Measurements from ENCODE around the gene SLC9A9.
A peak's percentile ranks its signal among the peaks of the same experiment; 100 is the strongest.

Gene SLC9A9

DNA sequence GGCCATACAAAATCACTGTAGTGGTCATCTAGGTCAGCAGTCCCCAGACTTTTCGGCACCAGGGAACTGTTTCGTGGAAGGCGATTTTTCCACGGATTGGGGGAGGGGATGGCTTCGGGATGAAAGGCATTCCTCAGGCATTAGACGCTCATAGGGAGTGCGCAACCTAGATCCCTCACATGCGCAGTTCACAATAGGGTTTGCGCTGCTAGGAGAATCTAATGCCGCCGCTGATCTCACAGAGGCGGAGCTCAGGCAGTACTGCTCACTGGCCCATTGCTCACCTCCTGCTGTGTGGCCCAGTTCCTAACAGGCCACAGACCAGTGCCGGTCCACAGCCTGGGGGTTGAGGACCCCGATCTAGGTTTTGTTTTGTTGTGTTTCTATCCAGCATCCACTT lies 200.1 kb downstream of the SLC9A9 start:
- no peak for TF ChIP-seq POLR2AphosphoS5 (IDR thresholded peaks at IDR 0.05; ENCODE audit: low read depth)
- no peak for TF ChIP-seq SPI1 (IDR thresholded peaks at IDR 0.05; ENCODE audit: borderline replicate concordance, low read depth)
- TF ChIP-seq, protein P1, sequence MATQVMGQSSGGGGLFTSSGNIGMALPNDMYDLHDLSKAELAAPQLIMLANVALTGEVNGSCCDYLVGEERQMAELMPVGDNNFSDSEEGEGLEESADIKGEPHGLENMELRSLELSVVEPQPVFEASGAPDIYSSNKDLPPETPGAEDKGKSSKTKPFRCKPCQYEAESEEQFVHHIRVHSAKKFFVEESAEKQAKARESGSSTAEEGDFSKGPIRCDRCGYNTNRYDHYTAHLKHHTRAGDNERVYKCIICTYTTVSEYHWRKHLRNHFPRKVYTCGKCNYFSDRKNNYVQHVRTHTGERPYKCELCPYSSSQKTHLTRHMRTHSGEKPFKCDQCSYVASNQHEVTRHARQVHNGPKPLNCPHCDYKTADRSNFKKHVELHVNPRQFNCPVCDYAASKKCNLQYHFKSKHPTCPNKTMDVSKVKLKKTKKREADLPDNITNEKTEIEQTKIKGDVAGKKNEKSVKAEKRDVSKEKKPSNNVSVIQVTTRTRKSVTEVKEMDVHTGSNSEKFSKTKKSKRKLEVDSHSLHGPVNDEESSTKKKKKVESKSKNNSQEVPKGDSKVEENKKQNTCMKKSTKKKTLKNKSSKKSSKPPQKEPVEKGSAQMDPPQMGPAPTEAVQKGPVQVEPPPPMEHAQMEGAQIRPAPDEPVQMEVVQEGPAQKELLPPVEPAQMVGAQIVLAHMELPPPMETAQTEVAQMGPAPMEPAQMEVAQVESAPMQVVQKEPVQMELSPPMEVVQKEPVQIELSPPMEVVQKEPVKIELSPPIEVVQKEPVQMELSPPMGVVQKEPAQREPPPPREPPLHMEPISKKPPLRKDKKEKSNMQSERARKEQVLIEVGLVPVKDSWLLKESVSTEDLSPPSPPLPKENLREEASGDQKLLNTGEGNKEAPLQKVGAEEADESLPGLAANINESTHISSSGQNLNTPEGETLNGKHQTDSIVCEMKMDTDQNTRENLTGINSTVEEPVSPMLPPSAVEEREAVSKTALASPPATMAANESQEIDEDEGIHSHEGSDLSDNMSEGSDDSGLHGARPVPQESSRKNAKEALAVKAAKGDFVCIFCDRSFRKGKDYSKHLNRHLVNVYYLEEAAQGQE (IDR thresholded peaks at IDR 0.05; ENCODE audit: insufficient replicate concordance, low read depth) = no peak
- TF ChIP-seq GABPA (IDR thresholded peaks at IDR 0.05; ENCODE audit: low read depth) = no peak
- TF ChIP-seq, protein P2, sequence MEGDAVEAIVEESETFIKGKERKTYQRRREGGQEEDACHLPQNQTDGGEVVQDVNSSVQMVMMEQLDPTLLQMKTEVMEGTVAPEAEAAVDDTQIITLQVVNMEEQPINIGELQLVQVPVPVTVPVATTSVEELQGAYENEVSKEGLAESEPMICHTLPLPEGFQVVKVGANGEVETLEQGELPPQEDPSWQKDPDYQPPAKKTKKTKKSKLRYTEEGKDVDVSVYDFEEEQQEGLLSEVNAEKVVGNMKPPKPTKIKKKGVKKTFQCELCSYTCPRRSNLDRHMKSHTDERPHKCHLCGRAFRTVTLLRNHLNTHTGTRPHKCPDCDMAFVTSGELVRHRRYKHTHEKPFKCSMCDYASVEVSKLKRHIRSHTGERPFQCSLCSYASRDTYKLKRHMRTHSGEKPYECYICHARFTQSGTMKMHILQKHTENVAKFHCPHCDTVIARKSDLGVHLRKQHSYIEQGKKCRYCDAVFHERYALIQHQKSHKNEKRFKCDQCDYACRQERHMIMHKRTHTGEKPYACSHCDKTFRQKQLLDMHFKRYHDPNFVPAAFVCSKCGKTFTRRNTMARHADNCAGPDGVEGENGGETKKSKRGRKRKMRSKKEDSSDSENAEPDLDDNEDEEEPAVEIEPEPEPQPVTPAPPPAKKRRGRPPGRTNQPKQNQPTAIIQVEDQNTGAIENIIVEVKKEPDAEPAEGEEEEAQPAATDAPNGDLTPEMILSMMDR (IDR thresholded peaks at IDR 0.05; ENCODE audit: insufficient read depth, low read length) = no peak
- Histone ChIP-seq H3K4me3 (replicated peaks; ENCODE audit: insufficient read depth, low read length) (no peak overlapping the region), H3K27ac (replicated peaks) (no peak overlapping the region), H3K27me3 (ENCODE audit: insufficient read depth, poor library complexity, severe bottlenecking) (no peaks in the 10 kb centered on the region)
- no peak for DNase-seq (ENCODE audit: low read depth in 1 of 2, low spot score in 1 of 2)

DNA sequence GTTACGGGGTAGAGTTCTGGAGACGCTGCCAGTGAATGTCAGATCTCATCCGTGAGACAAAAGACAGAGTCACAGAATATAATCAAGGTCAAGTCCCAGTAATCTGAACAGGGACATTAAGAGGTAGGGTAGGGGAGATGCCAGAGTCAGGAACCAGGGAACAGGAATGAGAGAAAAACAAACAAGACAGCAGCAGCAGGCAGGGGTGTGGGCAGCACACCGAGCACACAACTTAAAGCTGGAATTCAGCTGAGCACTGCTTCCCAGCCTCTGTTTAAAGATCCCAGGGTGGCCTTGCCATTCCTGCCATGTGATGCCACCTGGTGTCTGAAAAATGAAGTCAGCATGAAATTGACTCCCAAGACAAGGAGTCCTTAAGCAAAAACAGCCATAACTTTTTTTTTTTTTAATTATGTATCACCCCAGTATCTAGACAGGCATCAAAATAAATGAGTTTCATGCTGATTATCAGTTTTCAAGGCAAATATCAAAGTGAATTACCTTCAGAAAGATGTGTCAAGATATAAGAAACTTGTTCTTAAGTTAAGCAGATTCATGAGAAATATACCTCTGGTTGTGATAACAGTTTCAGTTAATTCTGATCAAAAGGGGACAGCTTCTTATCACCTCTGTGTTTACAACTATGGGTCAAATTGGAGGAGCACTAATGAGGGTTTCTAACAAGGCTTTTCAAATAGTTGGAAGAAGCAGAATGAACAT lies 203.7 kb downstream of the SLC9A9 start:
- TF ChIP-seq, protein P2 (IDR thresholded peaks at IDR 0.05; ENCODE audit: insufficient read depth, low read length) = peak; percentile 2
- TF ChIP-seq GABPA (IDR thresholded peaks at IDR 0.05; ENCODE audit: low read depth) = no peak
- DNase-seq (ENCODE audit: low read depth in 1 of 2, low spot score in 1 of 2) = peak in 1 of 2 experiments; percentile 10
- H3K27me3 ChIP-seq (ENCODE audit: insufficient read depth, poor library complexity, severe bottlenecking) = no peaks in the 10 kb centered on the region
- H3K27ac ChIP-seq (replicated peaks) = no peak overlapping the region
- H3K4me3 ChIP-seq (replicated peaks; ENCODE audit: insufficient read depth, low read length) = no peak overlapping the region

DNA sequence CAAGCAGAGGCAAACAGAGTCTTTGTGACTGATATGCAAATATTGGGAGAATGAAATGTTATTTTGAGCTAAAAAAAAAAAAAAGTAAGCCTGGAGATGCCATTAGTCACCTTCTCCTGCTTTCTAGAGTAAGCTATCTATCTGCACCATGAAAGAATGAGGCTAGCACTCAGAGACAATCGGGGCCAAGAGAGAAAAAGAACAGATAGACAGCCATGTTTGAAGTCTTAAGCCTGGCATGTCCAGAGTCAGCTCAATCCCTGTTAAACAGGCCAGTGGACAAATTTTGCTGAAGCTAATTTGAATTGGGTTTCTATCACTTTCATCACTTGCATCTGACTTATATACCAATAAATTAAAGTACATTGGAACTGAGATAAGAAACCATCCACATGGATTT lies 204.4 kb downstream of the SLC9A9 start:
- H3K4me3 ChIP-seq (replicated peaks; ENCODE audit: insufficient read depth, low read length) = no peak overlapping the region
- no peak for TF ChIP-seq SPI1 (IDR thresholded peaks at IDR 0.05; ENCODE audit: borderline replicate concordance, low read depth)
- TF ChIP-seq, protein P2 (IDR thresholded peaks at IDR 0.05; ENCODE audit: insufficient read depth, low read length) = no peak
- TF ChIP-seq GABPA (IDR thresholded peaks at IDR 0.05; ENCODE audit: low read depth) = no peak
- no peak for TF ChIP-seq POLR2AphosphoS5 (IDR thresholded peaks at IDR 0.05; ENCODE audit: low read depth)
- TF ChIP-seq, protein P1 (IDR thresholded peaks at IDR 0.05; ENCODE audit: insufficient replicate concordance, low read depth) = no peak
- H3K27me3 ChIP-seq (ENCODE audit: insufficient read depth, poor library complexity, severe bottlenecking) = no peaks in the 10 kb centered on the region
- no peak for DNase-seq (ENCODE audit: low read depth in 1 of 2, low spot score in 1 of 2)
- H3K27ac ChIP-seq (replicated peaks) = no peak overlapping the region

DNA sequence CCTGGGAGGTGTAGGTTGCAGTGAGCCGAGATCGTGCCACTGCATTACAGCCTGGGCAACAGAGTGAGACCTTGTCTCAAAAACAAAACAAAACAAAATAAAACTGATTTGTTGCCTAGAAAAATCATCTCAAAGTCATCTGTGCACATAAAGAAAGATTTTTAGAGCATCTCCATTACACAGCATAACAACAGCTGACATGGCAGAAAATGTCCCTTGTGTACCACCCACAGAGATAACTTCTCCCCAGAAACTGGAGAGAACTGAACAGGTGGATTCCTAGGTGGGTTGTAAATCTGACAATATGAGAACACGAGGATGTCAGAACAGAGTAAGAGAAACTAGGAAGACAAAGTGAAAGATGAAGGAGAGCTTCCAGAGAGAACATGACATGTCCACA lies 207.5 kb downstream of the SLC9A9 start:
- no peak for TF ChIP-seq GABPA (IDR thresholded peaks at IDR 0.05; ENCODE audit: low read depth)
- TF ChIP-seq, protein P2 (IDR thresholded peaks at IDR 0.05; ENCODE audit: insufficient read depth, low read length) = no peak
- no peak for TF ChIP-seq POLR2AphosphoS5 (IDR thresholded peaks at IDR 0.05; ENCODE audit: low read depth)
- TF ChIP-seq SPI1 (IDR thresholded peaks at IDR 0.05; ENCODE audit: borderline replicate concordance, low read depth) = no peak
- TF ChIP-seq, protein P1 (IDR thresholded peaks at IDR 0.05; ENCODE audit: insufficient replicate concordance, low read depth) = no peak

More for the DNA sequence above, 207.5 kb downstream of the SLC9A9 start:
- no peaks in the 10 kb centered on the region for H3K27me3 ChIP-seq (ENCODE audit: insufficient read depth, poor library complexity, severe bottlenecking)
- H3K4me3 ChIP-seq (replicated peaks; ENCODE audit: insufficient read depth, low read length) = no peak overlapping the region
- no peak for DNase-seq (ENCODE audit: low read depth in 1 of 2, low spot score in 1 of 2)
- H3K27ac ChIP-seq (replicated peaks) = no peak overlapping the region

Measured in HL-60 (cell line).